ENCODE data around the gene CD2BP2. TPM values are rescaled to one million over a fixed set of nuclear protein-coding genes. Genes with fewer than 3 reads are reported as not detected.

The CD2BP2 gene
- total and polyA plus RNA-seq, 9 of the 15 experiments (the other 6 are each of a cell fraction or from before 2014, with no cell fraction given): 3.9 to 51.1 (median 32.8) TPM

- peak; percentile 47; the same call in 1 of the 2 replicates for TF ChIP-seq NKRF (IDR thresholded peaks at IDR 0.05; ENCODE audit: borderline replicate concordance)
- TF ChIP-seq ARID4B (CRISPR knock-in tag; IDR thresholded peaks at IDR 0.05): peak; percentile 75
- TF ChIP-seq SMARCC2 (IDR thresholded peaks at IDR 0.05; ENCODE audit: low read depth): peak; percentile 15; the same call in 1 of the 2 replicates
- TF ChIP-seq NR0B1 (IDR thresholded peaks at IDR 0.05; ENCODE audit: partially characterized antibody): no peak
- TF ChIP-seq RBBP5 (IDR thresholded peaks at IDR 0.05; ENCODE audit: borderline replicate concordance, insufficient read depth, low read length, poor library complexity, severe bottlenecking): no peak
- 0 out of 4 replicates have a peak, but pooled peaks of 1 of the 2 experiments have one; percentile 2 for TF ChIP-seq RAD21 (CRISPR knock-in tag; conservative IDR thresholded peaks at IDR 0.05 in 1 of 2, IDR thresholded peaks at IDR 0.05 in 1 of 2)
- peak; percentile 3 for TF ChIP-seq NEUROD1 (IDR thresholded peaks at IDR 0.05; ENCODE audit: borderline replicate concordance, low read depth, low read length, partially characterized antibody)
- TF ChIP-seq SIN3A (IDR thresholded peaks at IDR 0.05; ENCODE audit: borderline replicate concordance in 2 of 2, control insufficient read depth in 1 of 2, low read depth in 2 of 2, low read length in 2 of 2): peak in 1 of 2 experiments; percentile 56; a peak in 1 of 4 replicates
- TF ChIP-seq BRD4 (IDR thresholded peaks at IDR 0.05): no peak
- TF ChIP-seq CBFA2T2 (conservative IDR thresholded peaks at IDR 0.05): no peak
- no peak for TF ChIP-seq ETV5 (CRISPR knock-in tag; IDR thresholded peaks at IDR 0.05; ENCODE audit: low read depth)
- 0 out of 2 replicates have a peak, but pooled peaks have one; percentile 19 for TF ChIP-seq TARDBP (IDR thresholded peaks at IDR 0.05)
- no peak for TF ChIP-seq ZNF830 (CRISPR knock-in tag; IDR thresholded peaks at IDR 0.05)
- 0 out of 2 replicates have a peak, but pooled peaks have one; percentile 80 for TF ChIP-seq MED1 (CRISPR knock-in tag; IDR thresholded peaks at IDR 0.05; ENCODE audit: borderline replicate concordance)
- TF ChIP-seq NR2F6 (CRISPR knock-in tag; IDR thresholded peaks at IDR 0.05): no peak
- TF ChIP-seq BRCA1 (IDR thresholded peaks at IDR 0.05): no peak
- peak; percentile 97 for TF ChIP-seq BRCA1 (CRISPR knock-in tag; IDR thresholded peaks at IDR 0.05)
- TF ChIP-seq PURB (CRISPR knock-in tag; IDR thresholded peaks at IDR 0.05; ENCODE audit: low read depth): 0 out of 2 replicates have a peak, but pooled peaks have one; percentile 25
Measured at GRCh38 chr16:30354423-30355143, 525 bp downstream of the CD2BP2 start (continued).
